ENCODE results near the gene PITX2.

The PITX2 gene

DNA sequence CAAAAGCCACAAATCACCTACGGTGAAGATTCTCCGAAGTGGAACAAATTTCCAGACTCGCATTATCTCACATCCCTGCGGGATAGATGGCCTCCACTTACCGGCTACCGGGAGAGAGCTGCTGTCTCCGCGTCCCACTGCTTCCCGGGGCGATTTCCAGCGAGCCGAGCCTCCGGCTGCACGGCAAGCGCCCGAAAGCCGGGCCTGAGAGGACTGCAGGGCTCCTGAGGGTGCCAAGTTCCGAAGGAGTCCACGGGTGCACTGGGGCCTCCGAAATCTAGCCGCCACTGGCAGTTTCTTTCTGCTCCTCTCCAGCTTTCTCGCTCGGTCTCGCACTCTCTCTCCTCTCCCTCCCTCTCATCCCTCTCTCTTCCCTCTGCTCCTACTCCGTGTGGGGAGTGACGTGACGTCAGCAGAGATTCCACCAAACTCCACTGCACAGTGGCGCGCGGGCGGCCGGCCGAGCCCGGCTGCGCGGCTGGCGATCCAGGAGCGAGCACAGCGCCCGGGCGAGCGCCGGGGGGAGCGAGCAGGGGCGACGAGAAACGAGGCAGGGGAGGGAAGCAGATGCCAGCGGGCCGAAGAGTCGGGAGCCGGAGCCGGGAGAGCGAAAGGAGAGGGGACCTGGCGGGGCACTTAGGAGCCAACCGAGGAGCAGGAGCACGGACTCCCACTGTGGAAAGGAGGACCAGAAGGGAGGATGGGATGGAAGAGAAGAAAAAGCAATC is 14.0 kb upstream of the PITX2 start:
- no peaks in the 10 kb centered on the region for H3K9me3 ChIP-seq (ENCODE audit: severe bottlenecking)
- TF ChIP-seq, protein P1, sequence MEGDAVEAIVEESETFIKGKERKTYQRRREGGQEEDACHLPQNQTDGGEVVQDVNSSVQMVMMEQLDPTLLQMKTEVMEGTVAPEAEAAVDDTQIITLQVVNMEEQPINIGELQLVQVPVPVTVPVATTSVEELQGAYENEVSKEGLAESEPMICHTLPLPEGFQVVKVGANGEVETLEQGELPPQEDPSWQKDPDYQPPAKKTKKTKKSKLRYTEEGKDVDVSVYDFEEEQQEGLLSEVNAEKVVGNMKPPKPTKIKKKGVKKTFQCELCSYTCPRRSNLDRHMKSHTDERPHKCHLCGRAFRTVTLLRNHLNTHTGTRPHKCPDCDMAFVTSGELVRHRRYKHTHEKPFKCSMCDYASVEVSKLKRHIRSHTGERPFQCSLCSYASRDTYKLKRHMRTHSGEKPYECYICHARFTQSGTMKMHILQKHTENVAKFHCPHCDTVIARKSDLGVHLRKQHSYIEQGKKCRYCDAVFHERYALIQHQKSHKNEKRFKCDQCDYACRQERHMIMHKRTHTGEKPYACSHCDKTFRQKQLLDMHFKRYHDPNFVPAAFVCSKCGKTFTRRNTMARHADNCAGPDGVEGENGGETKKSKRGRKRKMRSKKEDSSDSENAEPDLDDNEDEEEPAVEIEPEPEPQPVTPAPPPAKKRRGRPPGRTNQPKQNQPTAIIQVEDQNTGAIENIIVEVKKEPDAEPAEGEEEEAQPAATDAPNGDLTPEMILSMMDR (IDR thresholded peaks at IDR 0.05; ENCODE audit: poor library complexity, severe bottlenecking) = no peak
- H3K27ac ChIP-seq (ENCODE audit: poor library complexity, severe bottlenecking) = no peak overlapping the region
- DNase-seq (ENCODE audit: low spot score) = no peak
- peaks cover 100% of the 10 kb centered on the region for H3K27me3 ChIP-seq (ENCODE audit: insufficient read depth, poor library complexity, severe bottlenecking)
- no peaks in the 10 kb centered on the region for H3K36me3 ChIP-seq (ENCODE audit: low read depth)
- ATAC-seq (ENCODE audit: low read depth) = peak; percentile 24; the same call in 2 of the 3 replicates
- no peak overlapping the region for H3K4me3 ChIP-seq (ENCODE audit: severe bottlenecking)
- H3K4me1 ChIP-seq (ENCODE audit: insufficient read depth, poor library complexity, severe bottlenecking) = no peaks in the 10 kb centered on the region

DNA sequence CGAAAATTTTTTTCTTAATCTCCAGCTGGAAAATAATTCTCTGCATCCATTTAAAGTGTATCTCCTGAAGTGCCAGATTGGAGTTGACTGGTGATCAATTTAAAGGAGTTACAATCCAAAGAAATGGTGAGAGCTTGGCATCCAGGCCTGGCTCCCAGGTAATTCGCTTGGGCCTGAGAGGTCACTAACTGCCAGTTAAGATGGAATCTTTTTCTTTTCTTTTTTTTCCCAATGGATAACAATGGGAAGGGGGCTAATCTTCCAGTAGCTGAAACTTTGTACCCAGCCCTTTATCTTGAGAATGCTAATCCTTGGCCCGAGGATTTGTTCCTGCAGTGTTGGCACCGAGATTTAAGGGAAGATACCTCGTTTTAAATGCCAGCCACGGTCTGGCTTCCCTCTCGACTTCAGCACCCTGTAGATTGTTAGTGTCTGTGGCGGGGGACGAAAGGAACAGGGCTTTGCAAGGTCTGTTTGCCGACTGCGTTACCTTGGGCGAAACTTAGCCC is 13.3 kb upstream of the PITX2 start:
- Histone ChIP-seq H3K36me3 (ENCODE audit: low read depth) (no peaks in the 10 kb centered on the region), H3K9me3 (ENCODE audit: severe bottlenecking) (no peaks in the 10 kb centered on the region), H3K4me3 (ENCODE audit: severe bottlenecking) (no peak overlapping the region), H3K27me3 (ENCODE audit: insufficient read depth, poor library complexity, severe bottlenecking) (peaks cover 100% of the 10 kb centered on the region), H3K4me1 (ENCODE audit: insufficient read depth, poor library complexity, severe bottlenecking) (no peaks in the 10 kb centered on the region), H3K27ac (ENCODE audit: poor library complexity, severe bottlenecking) (no peak overlapping the region)
- TF ChIP-seq, protein P1 (IDR thresholded peaks at IDR 0.05; ENCODE audit: poor library complexity, severe bottlenecking) = no peak
- DNase-seq (ENCODE audit: low spot score) (no peak), ATAC-seq (ENCODE audit: low read depth) (no peak)

DNA sequence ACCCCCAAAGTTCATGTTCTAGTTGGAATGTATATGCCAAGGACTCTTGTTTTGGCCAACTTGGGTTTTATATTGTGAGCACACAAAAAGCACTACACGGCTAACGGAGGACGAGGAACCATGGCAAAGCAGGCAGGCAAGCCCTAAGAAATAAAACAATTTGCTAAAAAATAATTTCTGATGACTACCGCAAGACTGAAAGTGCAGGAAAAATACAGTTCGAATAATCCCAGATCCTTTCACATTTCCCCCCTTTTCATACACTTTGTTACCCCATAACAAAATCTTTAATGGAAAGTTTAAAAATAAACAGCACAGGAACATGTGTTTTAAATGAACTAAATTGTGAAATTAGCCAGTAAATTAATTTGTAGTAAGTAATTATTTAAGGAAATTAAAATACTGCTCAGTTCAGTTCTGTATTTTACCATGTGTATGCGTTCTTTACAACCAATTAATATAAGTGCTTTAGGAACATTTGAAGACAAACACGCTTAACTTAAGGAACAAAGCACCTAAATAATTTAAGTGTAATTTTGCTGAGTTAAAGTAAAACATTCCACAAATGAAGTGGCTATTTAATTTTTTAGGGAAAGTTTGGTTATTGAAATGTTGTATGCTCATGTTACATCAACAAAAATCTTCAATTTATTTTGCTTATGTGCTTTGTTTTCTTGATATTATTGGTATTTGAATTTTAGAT is 12.4 kb upstream of the PITX2 start:
- Histone ChIP-seq H3K36me3 (ENCODE audit: low read depth) (no peaks in the 10 kb centered on the region), H3K4me3 (ENCODE audit: severe bottlenecking) (no peak overlapping the region), H3K4me1 (ENCODE audit: insufficient read depth, poor library complexity, severe bottlenecking) (no peaks in the 10 kb centered on the region), H3K27ac (ENCODE audit: poor library complexity, severe bottlenecking) (no peak overlapping the region), H3K27me3 (ENCODE audit: insufficient read depth, poor library complexity, severe bottlenecking) (peaks cover 100% of the 10 kb centered on the region), H3K9me3 (ENCODE audit: severe bottlenecking) (no peaks in the 10 kb centered on the region)
- ATAC-seq (ENCODE audit: low read depth) (no peak), DNase-seq (ENCODE audit: low spot score) (no peak)
- TF ChIP-seq, protein P1 (IDR thresholded peaks at IDR 0.05; ENCODE audit: poor library complexity, severe bottlenecking) = no peak

DNA sequence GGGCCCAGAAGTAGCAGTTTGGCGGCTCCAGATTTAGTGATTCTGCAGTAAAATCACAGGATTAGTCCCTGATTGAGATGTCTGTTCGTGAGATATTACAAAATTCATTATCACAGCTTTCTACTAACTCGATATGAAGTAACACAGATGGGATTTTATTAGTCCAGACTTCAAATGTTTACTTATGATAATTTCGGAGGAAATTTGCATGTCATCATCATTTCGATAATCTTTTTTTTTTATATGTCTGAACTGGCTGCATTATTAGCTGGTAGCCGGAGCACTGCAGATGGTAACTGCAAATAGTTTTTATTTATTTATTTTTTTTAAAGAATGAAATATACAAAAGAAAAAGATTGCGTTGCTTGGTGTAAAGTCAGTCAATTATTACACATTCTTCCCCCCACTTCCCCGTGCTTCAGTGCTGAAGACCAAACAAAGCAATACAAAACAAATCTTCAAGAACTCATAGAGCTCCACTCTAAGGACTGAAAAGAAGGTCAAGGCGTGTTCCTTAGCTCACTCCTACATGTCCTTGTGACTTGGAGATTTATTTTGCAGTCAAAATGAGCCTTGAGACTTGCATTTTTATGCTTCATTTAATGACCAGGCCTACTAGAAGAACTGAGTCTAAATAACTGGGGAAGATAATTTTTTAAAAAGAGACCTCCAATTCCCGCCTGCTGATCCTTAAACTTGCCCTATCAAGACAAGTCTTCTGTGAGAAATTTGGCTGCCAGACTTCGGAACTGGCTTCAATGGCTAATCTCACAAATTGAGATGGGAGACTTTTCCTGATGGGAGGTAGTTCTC is 11.7 kb upstream of the PITX2 start:
- H3K27me3 ChIP-seq (ENCODE audit: insufficient read depth, poor library complexity, severe bottlenecking) = peaks cover 100% of the 10 kb centered on the region

More for the DNA sequence above, 11.7 kb upstream of the PITX2 start:
- Histone ChIP-seq H3K36me3 (ENCODE audit: low read depth) (no peaks in the 10 kb centered on the region), H3K9me3 (ENCODE audit: severe bottlenecking) (no peaks in the 10 kb centered on the region), H3K4me1 (ENCODE audit: insufficient read depth, poor library complexity, severe bottlenecking) (no peaks in the 10 kb centered on the region), H3K4me3 (ENCODE audit: severe bottlenecking) (no peak overlapping the region), H3K27ac (ENCODE audit: poor library complexity, severe bottlenecking) (no peak overlapping the region)
- no peak for DNase-seq (ENCODE audit: low spot score)
- ATAC-seq (ENCODE audit: low read depth) = no peak
- TF ChIP-seq, protein P1 (IDR thresholded peaks at IDR 0.05; ENCODE audit: poor library complexity, severe bottlenecking) = no peak

Measured in RWPE2 (cell line).